GM12801 (cell line): ENCODE results near the gene IGDCC3.

Source experiments
- CTCF ChIP-seq: IDR thresholded peaks from one replicate; pipeline ENCODE4 v1.5.1; 2011; ENCODE audit warnings: control low read depth; ENCODE audit not compliant: insufficient read length; ENCODE audit errors: extremely low read depth

Gene IGDCC3

DNA sequence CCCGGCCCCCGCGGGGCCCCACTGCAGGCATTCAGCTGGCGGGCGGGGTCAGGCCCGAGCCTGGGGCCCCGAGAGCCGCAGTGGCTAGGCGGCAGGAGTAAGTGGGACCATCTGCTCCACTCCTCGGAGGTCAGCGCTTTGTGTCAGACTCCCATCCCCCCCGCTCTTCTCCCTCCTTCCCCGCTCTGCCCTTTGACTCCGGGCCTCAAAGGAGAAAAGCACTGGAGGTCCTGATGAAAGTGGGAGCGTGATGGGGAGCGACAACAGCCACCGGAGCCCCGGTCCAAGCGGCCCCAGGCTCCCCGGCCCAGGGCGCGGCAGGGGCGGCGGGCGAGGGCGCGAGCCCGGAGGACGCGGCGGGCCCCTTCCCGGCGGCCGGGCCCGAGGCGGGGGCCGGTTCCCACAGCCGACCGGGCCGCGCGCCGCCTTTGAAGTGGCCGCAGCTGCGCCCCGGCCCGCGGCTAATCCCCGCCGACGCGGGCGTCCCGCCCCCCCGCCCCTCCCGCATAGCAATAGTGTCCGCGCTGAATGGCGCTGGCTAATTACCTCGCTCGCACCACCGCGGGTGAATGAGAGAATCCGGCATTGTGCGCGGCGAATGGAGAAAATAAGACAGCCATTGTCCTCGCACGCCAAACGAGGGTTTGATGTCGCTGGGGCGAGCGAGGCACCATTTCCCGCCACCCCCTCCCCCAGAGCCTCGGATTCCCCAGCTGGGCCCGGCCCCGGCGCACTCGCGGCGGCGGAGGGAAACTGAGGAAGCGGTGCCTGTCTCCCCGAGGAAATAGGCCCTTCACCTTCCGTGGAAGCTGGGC, 22.4 kb downstream of the IGDCC3 start:
- no peak for TF ChIP-seq CTCF

DNA sequence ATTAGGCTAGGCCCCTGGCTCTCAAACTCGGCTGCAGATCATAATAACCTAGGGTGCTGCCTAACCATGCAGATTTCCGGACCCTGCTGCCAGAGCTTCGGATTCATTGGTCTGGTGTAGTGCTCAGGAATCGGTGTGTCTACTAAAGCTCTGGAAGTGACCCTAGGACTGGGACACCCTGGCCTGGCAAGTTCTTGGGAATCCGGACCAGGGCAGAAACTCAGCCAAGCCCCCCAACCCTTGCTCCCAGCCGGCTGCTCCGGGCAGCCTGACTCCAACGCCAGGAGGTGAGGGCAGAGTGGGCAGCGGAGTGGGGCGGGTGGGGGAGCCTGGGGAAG, 23.0 kb downstream of the IGDCC3 start:
- no peak for TF ChIP-seq CTCF

DNA sequence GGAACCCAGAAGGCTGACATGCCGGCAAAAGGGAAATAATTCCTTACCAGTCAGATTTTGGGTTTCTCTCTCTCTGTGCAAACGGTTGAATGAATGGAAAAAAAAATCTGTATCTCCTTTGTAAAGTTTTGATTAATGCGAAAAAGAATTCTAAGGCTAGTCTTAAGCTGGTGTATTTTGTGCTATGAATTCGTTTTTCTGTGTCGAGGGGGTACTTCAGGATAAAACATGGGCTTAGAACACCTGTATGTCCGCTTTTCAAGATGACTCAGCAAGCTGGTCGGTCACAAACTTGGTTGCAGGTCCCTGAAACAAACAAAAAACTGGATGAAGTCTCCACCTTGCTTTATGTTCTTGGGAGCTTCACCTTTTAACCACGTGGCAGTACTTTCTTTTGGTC, 28.5 kb downstream of the IGDCC3 start:
- no peak for TF ChIP-seq CTCF

GRCh38 chr15:65346856-65347598, 30.8 kb downstream of the IGDCC3 start:
- no peak for TF ChIP-seq CTCF

GRCh38 chr15:65344914-65345275, 32.9 kb downstream of the IGDCC3 start:
- TF ChIP-seq CTCF, result no peak

DNA sequence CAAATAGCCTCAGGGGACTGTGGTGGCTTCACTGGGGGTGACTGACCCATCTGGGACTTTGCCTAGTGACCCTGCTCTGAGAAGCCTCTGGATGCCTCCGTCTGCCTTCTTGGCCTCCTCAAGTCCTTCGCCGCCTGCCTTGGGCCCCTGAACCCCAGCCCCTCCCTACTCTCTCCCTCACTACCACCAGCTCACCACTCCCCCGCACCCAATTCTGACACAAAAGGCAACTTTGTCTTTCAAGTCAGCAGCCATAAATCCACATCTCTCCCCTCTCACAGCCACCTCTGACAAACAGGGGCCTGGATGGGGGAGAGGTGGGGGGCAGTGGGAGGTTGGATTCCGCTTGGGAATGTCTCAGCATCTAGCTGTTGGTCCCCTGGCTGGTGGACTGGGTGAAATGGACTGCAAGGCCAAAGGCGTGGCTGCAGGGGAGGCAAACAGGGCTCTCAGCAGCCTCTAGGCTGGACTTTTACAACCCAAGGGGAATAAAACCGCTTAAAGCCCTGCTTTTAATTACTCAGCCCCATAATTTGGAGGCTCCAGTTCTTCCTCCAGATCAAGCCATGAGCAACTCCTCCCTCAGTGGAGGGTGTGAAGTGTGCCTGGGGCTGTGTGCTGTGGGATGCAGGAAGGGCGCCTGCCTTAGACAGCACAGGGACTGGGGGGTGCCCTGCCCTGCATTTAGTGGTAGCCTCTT, 33.4 kb downstream of the IGDCC3 start:
- TF ChIP-seq CTCF, result no peak

DNA sequence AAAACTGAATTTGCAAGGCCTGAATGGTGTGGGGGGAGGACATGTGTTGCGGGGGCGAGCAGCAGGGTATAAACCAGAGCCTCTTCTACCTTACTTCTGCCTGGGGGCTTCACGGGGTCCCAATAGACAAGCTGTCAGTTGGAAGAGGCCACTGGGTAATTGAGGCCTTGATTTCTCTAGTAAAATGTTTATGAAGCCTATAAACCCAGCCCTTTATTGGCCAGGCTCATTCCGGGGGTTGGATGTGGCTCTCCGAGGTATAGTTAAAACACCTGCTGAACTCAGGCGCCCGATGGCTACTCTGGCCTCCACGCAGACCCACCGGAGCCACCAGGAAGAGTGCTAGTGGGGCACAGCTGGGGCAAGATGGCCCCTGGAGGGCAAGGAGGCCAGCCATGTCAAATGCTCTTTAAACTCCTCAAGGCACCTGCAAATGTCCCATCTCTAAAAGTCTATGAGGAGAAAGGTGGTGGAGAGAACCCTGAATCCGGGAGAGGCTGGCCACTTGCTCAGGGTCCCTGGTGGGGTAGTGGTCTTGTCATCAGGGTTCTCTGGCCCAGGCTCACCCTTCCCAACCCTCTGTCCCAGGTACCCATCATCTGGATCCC, 34.3 kb downstream of the IGDCC3 start:
- no peak for TF ChIP-seq CTCF
